Transverse colon (tissue), 3 donors: ENCODE data around the gene PLEKHA7.

ENCODE experiments used
- CTCF ChIP-seq, 5 experiments: fragments of 200-600 bp in 3 of 5; fragments of 450-650 bp in 2 of 5; sonication (generic) in 3 of 5; IDR thresholded peaks; 1 replicate in 2 of 5; 2 replicates in 3 of 5; pipeline ENCODE4 v1.5.1; 2016 to 2017; ENCODE audit warnings: antibody characterized with exemption in 5 of 5, inconsistent platforms in 3 of 5, mild to moderate bottlenecking in 2 of 5, moderate library complexity in 1 of 5
- POLR2A ChIP-seq: fragments of 450-650 bp; IDR thresholded peaks from one replicate; pipeline ENCODE4 v1.6.1; 2016; ENCODE audit warnings: antibody characterized with exemption, mild to moderate bottlenecking, moderate library complexity

GRCh38 chr11:16788141-16789062, 225.8 kb downstream of the PLEKHA7 start:
- TF ChIP-seq CTCF (IDR thresholded peaks at IDR 0.05) = peak; percentile 82 to 98 (median 94)
- no peak for TF ChIP-seq POLR2A
